Panc1 (cell line): ENCODE results near the gene GRID2. TPM values are rescaled to one million over a fixed set of nuclear protein-coding genes. Genes with fewer than 3 reads are reported as not detected.

Experiments
- ATAC-seq: fragments of 200-7000 bp; cut with Tn5 transposase; 2 replicates; pipeline ENCODE4 v1.9.1; 2020; ENCODE audit warnings: mild to moderate bottlenecking, moderate library complexity
- BruUV-seq: library from RNA; stranded (reverse); fragments of 400-500 nt; replicated peaks from 2 replicates; lab custom pipeline; 2021; lab: Mats Ljungman, UMichigan
- CTCF ChIA-PET: fragments of 300-600 bp; sonication (Branson Sonifier 250); formaldehyde crosslinking; loops from one replicate; lab custom pipeline; 2022; ENCODE audit warnings: antibody characterized with exemption; lab: Charles Lee
- POLR2A ChIA-PET: fragments of 300-600 bp; sonication (Branson Sonifier 250); formaldehyde crosslinking; loops from one replicate; lab custom pipeline; 2022; ENCODE audit warnings: antibody characterized with exemption; lab: Charles Lee
- DNase-seq: peaks from one replicate; pipeline ENCODE4 v3.0.0-alpha.2; 2010; ENCODE audit warnings: low read depth, low spot score
- H3K27ac ChIP-seq: 2 replicates; pipeline ENCODE4 v1.5.1; 2011; ENCODE audit warnings: mild to moderate bottlenecking, low read length, inconsistent platforms
- H3K27me3 ChIP-seq: fragments of 200-500 bp; sonication (Bioruptor generic); 2 replicates; pipeline ENCODE4 v1.6.0; 2014; ENCODE audit warnings: low read length, inconsistent platforms; ENCODE audit not compliant: control insufficient read depth, insufficient read depth
- H3K36me3 ChIP-seq: fragments of 200-500 bp; sonication (Bioruptor generic); 2 replicates; pipeline ENCODE4 v1.5.1; 2014; ENCODE audit warnings: inconsistent platforms, mild to moderate bottlenecking, low read length, moderate library complexity; ENCODE audit not compliant: control insufficient read depth, insufficient read depth
- H3K4me1 ChIP-seq: 2 replicates; pipeline ENCODE4 v1.5.1; 2011; ENCODE audit warnings: inconsistent platforms, mild to moderate bottlenecking, low read length, moderate library complexity; ENCODE audit not compliant: control insufficient read depth, insufficient read depth
- H3K4me3 ChIP-seq, 2 experiments: 2 replicates each; pipeline ENCODE4 v1.5.1; 2011 to 2012; ENCODE audit warnings: low read depth in 2 of 2, low read length in 2 of 2, mild to moderate bottlenecking in 2 of 2, inconsistent platforms in 1 of 2, moderate library complexity in 1 of 2
- H3K9me3 ChIP-seq: fragments of 200-500 bp; sonication (Bioruptor generic); 2 replicates; pipeline ENCODE4 v1.5.1; 2014; ENCODE audit warnings: low read depth, mild to moderate bottlenecking, inconsistent platforms, low read length, moderate library complexity; ENCODE audit not compliant: control insufficient read depth, insufficient read depth
- CTCF ChIP-seq: fragments of 450-650 bp; IDR thresholded peaks from 2 replicates; pipeline ENCODE4 v1.5.1; 2017; ENCODE audit warnings: mild to moderate bottlenecking
- POLR2AphosphoS5 ChIP-seq: IDR thresholded peaks from 2 replicates; pipeline ENCODE4 v1.6.1; 2012; ENCODE audit warnings: mild to moderate bottlenecking, low read depth, low read length, moderate library complexity
- REST ChIP-seq, 2 experiments: IDR thresholded peaks; 2 replicates each; pipeline ENCODE4 v1.6.1; 2011 to 2012; ENCODE audit warnings: low read depth in 2 of 2, control low read depth in 1 of 2, low read length in 1 of 2, mild to moderate bottlenecking in 1 of 2, moderate library complexity in 1 of 2; ENCODE audit not compliant: insufficient read depth in 1 of 2
- SIN3A ChIP-seq: IDR thresholded peaks from 2 replicates; pipeline ENCODE4 v1.6.1; 2012; ENCODE audit warnings: low read depth, mild to moderate bottlenecking, low read length, moderate library complexity, borderline replicate concordance; ENCODE audit not compliant: insufficient read depth
- TCF7L2 ChIP-seq: IDR thresholded peaks from 2 replicates; pipeline ENCODE4 v1.6.1; 2011; ENCODE audit warnings: mild to moderate bottlenecking, low read depth, low read length, inconsistent platforms
- in situ Hi-C: cut with HindIII; loops from 2 replicates; pipeline ENCODE4 v1.10.0; 2016; ENCODE audit warnings: low sequenced_read_pairs, low pct_unique_long_range_greater_than_20kb
- intact Hi-C: fragments of 100-400 bp; cut with micrococcal nuclease; formaldehyde crosslinking; loops from one replicate; pipeline ENCODE4 v1.10.0; 2022; ENCODE audit not compliant: unreplicated experiment
- total RNA-seq: library from RNA; stranded (reverse); gene quantifications from one replicate; pipeline ENCODE4 v1.2.1, GENCODE V29; 2021; ENCODE audit not compliant: unreplicated experiment

Gene GRID2
- total RNA-seq, 1 experiment from 2014 or later = 0.08 TPM

DNA sequence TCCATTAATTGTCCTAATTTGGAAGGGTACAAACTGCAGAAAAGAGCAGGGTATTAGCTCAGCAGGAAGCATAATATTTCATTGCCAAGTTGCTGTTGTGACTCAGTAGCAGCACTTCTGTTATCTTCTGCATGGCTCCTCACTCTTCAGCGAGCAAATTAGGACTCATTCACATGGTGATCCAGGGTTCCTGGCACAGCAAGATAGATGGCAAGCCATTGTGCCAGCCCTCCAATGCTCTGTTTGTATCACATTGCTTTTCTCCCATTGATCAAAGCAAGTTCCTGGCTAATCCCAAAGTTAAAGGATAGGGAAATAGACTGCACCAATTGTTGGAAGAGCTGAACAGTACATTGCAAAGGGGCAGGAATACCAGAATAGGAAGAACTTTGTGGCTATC is 1142.3 kb downstream of the GRID2 start:
- ChIA-PET POLR2A (no interaction called here), CTCF (no interaction called here)
- Histone ChIP-seq H3K27ac (no peak overlapping the region), H3K9me3 (no peaks in the 10 kb centered on the region), H3K27me3 (no peaks in the 10 kb centered on the region), H3K4me3 (no peak overlapping the region), H3K36me3 (no peaks in the 10 kb centered on the region), H3K4me1 (no peaks in the 10 kb centered on the region)
- DNase-seq (no peak), ATAC-seq (no peak)
- in situ Hi-C loops = no loop called here
- TF ChIP-seq TCF7L2 = no peak
- TF ChIP-seq REST (IDR thresholded peaks at IDR 0.05; ENCODE audit: insufficient read depth in 1 of 2, low read depth in 2 of 2, low read length in 1 of 2) = no peak
- no peak for TF ChIP-seq CTCF
- TF ChIP-seq POLR2AphosphoS5 = no peak
- TF ChIP-seq SIN3A = no peak
- intact Hi-C loops = no loop called here
- BruUV-seq = no TSS peak

- in situ Hi-C loops (no loop called here), intact Hi-C loops (no loop called here)
- H3K36me3 ChIP-seq = no peaks in the 10 kb centered on the region
- TF ChIP-seq CTCF = no peak
- no peak for TF ChIP-seq SIN3A
- no peaks in the 10 kb centered on the region for H3K4me1 ChIP-seq
- POLR2A ChIA-PET = no interaction called here
- no peak overlapping the region for H3K27ac ChIP-seq
- H3K27me3 ChIP-seq = no peaks in the 10 kb centered on the region
- ATAC-seq (no peak), DNase-seq (no peak)
- no peaks in the 10 kb centered on the region for H3K9me3 ChIP-seq
- no TSS peak for BruUV-seq
- CTCF ChIA-PET = no interaction called here
- H3K4me3 ChIP-seq = no peak overlapping the region
Observed at GRCh38 chr4:93448691-93449293, 1145.0 kb downstream of the GRID2 start.
